Measurements from ENCODE around the gene PGD.

DNA sequence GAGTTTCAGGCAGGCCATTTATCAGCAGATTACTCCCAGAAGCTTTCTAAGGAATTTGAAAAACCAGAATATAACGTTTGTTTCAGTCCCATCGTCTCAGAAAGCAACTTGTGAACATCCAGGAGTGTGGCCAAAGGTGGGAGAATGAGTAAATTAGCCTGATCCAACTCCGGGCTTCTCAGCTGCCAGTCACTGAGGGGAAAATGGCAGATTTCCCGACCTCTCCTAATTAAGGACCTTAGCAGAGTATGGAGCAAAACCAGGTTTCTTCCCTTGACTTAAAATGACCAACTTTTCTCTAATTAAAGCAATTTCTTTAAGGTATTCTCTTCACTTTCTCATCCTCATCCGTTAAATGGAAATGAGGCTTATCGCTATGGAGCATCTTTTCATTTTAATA, 52.0 kb downstream of the PGD start:
- TF ChIP-seq, protein P1, sequence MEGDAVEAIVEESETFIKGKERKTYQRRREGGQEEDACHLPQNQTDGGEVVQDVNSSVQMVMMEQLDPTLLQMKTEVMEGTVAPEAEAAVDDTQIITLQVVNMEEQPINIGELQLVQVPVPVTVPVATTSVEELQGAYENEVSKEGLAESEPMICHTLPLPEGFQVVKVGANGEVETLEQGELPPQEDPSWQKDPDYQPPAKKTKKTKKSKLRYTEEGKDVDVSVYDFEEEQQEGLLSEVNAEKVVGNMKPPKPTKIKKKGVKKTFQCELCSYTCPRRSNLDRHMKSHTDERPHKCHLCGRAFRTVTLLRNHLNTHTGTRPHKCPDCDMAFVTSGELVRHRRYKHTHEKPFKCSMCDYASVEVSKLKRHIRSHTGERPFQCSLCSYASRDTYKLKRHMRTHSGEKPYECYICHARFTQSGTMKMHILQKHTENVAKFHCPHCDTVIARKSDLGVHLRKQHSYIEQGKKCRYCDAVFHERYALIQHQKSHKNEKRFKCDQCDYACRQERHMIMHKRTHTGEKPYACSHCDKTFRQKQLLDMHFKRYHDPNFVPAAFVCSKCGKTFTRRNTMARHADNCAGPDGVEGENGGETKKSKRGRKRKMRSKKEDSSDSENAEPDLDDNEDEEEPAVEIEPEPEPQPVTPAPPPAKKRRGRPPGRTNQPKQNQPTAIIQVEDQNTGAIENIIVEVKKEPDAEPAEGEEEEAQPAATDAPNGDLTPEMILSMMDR (IDR thresholded peaks at IDR 0.05; ENCODE audit: low read depth, low read length) = no peak
- TF ChIP-seq MAX (IDR thresholded peaks at IDR 0.05; ENCODE audit: low read depth, low read length) = no peak
